ENCODE measurements around the gene UMAD1.

UMAD1 gene

GRCh38 chr7:7736671-7737070 lies 96.1 kb downstream of the UMAD1 start:
- DNase-seq: no peak

GRCh38 chr7:7737674-7738073 lies 97.1 kb downstream of the UMAD1 start:
- DNase-seq: no peak

DNA sequence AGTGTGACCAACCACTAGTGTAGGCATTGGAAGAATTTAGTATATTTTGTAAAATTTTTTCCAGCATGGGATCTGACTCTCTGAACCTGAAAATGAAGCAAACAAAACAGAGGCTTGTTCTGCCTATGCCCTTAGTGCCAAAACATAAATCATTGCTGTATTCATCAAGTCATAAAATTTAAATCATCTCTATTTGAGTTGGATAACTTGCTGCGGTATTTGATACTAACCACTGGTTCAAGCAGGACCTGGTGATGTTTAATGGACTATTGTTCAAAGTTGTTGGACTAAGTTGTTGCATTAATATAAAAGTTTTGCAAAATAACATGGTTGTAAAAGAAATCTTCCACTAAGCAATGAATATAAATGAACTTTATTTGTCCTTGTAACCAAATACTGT lies 97.6 kb downstream of the UMAD1 start:
- DNase-seq: no peak

- no peak for DNase-seq
These were observed 98.1 kb downstream of the UMAD1 start for GRCh38 chr7:7738622-7739021.

DNA sequence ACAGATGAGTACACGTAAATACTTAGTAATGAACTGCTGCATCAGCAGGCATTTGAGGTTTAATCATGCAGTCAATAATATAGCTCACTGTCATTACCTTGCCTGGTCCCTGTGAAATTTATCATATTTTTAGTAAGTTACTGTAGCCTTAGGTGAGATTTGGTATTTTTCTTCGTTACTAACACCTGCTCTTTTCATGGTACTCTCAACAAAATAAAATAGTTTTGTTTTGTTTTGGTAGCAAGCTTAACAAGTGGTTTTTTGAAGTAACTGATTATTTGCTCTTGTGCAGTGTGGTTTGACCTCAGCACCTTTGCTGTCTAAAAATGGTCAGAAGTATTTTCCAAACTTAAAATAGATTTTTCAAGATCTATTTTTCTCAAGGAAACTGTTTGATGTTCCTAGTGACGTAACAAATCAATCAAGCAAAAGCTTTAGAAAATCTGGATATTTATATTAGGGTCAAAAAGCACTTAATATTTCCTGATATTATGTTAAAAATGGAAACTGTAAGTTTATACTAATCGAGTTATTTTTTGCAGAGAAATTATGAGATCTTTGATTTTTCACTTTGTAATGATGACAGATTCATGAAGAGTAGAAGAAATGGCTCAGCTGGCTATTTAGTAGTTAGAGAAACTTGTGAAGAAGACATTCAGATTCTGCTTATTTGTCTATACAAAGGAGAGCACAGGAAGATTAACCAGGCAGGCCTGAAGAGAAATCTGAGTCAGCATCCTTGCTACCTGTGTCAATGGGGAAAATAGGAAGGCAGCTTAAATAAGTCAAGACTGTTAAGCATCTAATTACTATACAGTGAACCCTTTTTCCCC lies 98.9 kb downstream of the UMAD1 start:
- DNase-seq: no peak

GRCh38 chr7:7740037-7740355 lies 99.4 kb downstream of the UMAD1 start:
- DNase-seq: no peak

DNA sequence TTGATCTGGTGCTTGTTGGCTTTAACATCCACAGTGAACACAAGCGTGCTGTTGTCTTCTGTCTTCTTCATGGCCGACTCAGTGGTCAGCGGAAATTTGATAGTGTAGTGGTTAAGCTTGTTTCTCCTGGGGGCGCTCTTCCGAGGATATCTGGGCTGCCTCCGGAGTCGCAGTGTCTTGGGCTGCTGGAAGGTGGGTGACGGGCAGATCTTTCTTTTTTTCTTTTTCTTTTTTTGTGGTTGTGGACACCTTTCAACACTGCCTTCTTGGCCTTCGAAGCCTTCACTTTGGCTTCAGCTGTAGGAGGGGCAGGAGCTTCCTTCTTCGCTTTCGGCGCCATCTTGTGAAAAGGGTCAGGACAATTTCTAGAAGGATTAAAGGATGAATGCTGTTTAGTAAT lies 101.7 kb downstream of the UMAD1 start:
- no peak for DNase-seq

GRCh38 chr7:7745258-7745657 lies 104.7 kb downstream of the UMAD1 start:
- DNase-seq: no peak

GRCh38 chr7:7745966-7746365 lies 105.4 kb downstream of the UMAD1 start:
- DNase-seq: no peak

- DNase-seq: no peak
These were observed 105.9 kb downstream of the UMAD1 start for GRCh38 chr7:7746458-7746857.

GRCh38 chr7:7750571-7751242 lies 110.2 kb downstream of the UMAD1 start:
- DNase-seq: no peak

DNA sequence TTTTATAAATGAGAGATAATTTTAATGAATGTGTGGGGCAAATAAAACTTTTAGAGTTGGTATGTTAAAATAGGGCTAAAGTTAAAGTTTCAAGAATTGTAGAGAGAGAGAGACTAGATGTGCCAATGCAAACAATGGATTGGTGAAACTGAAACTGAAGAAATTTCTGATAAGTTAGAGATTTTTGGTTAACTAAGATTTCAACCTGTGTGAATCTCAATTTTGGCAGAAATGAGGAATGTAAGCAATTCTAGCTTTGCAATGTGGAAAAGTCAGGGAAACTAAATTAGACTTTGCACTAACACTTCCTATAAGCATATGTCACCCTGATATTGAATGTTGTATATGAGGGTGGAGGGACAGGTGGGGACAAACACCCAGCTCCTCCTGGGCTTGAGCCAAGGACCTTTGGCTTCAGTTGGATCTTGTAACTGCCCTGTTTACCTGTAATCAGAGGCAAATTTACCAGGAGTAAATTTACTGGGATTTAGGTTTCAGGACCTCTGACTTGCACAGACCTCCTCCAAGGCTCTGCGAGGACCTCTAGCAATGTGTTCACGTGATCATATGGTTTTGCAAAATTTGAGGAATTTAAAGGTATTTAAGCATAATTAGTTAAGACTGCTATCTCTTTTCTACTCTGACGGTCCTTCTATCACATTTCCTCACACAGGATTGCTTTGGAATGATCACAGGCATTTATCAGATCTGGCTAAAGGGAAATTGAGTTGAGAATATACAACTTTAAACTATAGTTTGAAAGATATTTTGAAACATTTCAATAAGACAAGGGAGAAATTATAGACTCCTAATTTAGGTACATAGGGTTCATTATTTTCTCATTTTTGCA lies 110.9 kb downstream of the UMAD1 start:
- DNase-seq: no peak

GRCh38 chr7:7756577-7756976 lies 116.0 kb downstream of the UMAD1 start:
- DNase-seq: no peak

- no peak for DNase-seq
These were observed 117.0 kb downstream of the UMAD1 start for GRCh38 chr7:7757576-7757975.

DNA sequence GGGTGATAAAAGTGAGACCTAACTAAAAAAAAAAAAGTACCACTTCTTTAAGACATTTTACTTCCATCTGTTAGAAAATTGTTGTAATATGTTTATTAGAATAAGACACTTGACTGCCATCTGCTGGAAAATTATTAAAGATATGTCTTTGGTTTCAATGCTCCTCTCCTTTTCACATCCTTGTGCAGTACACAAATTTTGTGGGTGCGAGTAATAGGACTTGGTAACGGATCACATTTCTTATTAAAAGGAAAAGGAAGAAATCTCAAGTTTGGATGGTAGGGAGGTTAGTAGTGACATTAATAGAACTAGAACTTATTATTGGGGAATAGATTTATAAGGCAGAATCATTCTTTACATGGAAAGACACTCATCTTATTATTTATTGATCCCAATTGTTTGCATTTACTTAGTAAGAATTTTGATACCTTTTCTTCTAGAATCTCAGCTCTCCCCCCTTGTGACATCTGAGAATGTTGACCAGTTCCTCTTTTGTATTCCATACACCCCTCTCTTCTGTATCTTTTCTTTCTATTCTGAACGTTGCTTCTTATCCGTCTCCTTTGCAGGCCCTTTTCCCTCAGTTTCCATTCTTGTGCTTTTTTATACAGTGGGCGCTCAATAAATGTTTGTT lies 120.9 kb downstream of the UMAD1 start:
- DNase-seq: peak; percentile 61

DNA sequence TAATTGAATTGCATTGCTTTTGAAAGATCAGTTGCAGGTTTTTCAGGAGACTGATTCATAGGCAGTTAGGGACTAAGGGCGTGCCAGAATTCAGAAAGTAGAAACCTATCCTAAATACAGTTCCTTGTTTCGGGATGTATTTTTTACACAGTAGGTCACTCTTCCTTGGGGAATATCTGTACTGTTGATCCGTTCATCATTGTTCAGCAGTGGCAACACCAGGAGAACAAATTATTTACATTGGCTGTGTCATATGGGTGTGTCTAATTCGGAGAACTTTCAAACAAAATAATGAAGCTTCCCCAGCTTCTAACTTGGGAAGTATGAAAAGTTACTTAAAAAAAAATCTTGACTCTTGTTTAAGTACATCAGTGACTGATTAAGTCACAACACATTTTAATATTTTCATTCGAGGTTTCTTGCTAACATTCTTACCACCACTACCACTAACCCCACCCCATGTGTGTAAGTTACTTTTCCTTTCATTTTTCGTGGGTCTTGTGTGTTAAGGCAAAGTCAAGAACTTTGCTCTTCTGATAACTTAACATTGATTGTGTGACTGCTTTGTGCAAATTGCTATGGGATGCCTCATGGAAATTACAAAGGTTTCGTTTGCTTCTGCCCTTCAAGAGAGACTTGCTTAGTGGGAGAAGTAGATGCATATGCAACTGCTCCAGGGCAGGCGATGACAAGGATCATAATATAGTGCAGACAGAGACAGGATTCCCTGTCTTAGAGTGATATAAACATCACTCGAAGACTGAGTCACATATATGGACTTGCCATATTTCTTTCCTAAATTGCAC lies 121.6 kb downstream of the UMAD1 start:
- peak; percentile 57 for DNase-seq

GRCh38 chr7:7764520-7765396 lies 124.2 kb downstream of the UMAD1 start:
- DNase-seq: peak; percentile 44

GRCh38 chr7:7765422-7765821 lies 124.9 kb downstream of the UMAD1 start:
- DNase-seq: no peak

DNA sequence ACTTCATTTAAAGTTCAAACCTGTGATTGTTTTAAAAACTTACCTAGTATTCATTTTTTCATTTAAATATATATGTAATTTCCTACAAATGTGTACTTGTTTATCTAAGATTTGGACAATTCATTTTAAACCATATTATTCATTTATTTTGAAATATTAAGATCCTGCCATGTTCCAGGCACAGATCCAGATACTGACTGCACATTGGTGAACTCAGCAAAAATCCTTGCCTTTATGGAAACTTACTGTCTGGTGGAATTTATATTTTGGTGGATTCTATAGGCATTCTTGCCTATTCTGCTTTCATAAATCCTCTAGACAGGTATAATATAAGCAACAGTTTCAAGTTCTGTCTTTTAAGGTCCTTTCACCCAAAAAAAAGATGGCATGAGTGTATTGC lies 126.1 kb downstream of the UMAD1 start:
- DNase-seq: no peak

DNA sequence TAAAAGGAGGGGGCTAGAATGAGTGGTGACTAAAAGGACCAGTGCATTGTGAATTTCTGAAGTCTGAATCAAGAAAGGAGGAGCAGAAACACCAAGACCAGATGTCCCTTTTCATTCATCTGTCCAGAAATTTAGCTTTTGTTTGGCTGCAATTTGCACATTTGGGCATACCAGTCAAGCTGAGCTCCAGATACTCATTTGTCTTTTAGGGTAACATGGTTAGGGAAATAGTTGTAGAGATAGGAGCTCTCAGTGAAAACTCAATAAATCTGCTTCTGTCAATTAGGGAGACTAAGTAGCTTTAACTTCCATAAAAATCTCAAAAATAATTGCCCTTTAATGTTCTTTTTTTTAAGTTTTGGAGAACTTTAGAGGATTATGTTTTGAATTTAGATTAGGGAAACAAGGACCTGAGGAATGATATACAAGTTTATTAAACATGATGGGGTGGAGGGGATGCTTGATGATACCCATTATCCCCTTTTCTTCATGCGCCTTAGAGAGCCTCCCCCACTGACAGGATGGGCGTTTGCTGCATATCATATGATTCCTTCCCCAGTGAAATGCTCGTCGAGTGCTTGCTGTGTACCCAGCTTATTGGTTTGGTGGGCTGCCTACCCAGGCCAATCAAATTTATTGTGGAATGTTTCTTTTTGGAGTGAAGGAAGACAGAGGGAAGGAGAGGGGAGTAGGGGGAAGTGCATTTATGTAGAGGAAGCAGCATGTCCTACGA lies 128.6 kb downstream of the UMAD1 start:
- DNase-seq: no peak
